Neural cell (in vitro differentiated cells): Measurements from ENCODE around the gene CNOT2. TPM values are rescaled to one million over a fixed set of nuclear protein-coding genes. Genes with fewer than 3 reads are reported as not detected.

Source experiments
- H2AFZ ChIP-seq: fragments of 200-600, 300-800 bp; sonication (generic), shearing (Covaris generic); 2 replicates; pipeline ENCODE4 v1.6.0; 2014; ENCODE audit warnings: low read depth, mild to moderate bottlenecking, antibody characterized with exemption, low read length, moderate library complexity
- H3F3A ChIP-seq: fragments of 200-600 bp; shearing (Covaris generic); 2 replicates; pipeline ENCODE4 v1.6.1; 2016; ENCODE audit warnings: mild to moderate bottlenecking, moderate library complexity, mixed read lengths, antibody characterized with exemption, low read length; ENCODE audit not compliant: insufficient read depth, poor library complexity, severe bottlenecking
- H3K27ac ChIP-seq: fragments of 200-600, 300-800 bp; sonication (generic), shearing (Covaris generic); 2 replicates; pipeline ENCODE4 v1.5.1; 2014; ENCODE audit warnings: mild to moderate bottlenecking, low read length, moderate library complexity
- H3K27me3 ChIP-seq: fragments of 300-800, 200-600 bp; sonication (generic), shearing (Covaris generic); 2 replicates; pipeline ENCODE4 v1.6.0; 2014; ENCODE audit warnings: mild to moderate bottlenecking, low read depth, low read length, moderate library complexity; ENCODE audit not compliant: insufficient read depth
- H3K36me3 ChIP-seq: fragments of 300-800, 200-600 bp; sonication (generic), shearing (Covaris generic); 2 replicates; pipeline ENCODE4 v1.5.1; 2014; ENCODE audit warnings: mild to moderate bottlenecking, antibody characterized with exemption, low read length, moderate library complexity; ENCODE audit not compliant: insufficient read depth
- H3K4me2 ChIP-seq: fragments of 300-800, 200-600 bp; sonication (generic), shearing (Covaris generic); 2 replicates; pipeline ENCODE4 v1.6.0; 2014; ENCODE audit warnings: mild to moderate bottlenecking, low read length
- H3K4me3 ChIP-seq: fragments of 300-800, 200-600 bp; sonication (generic), shearing (Covaris generic); 2 replicates; pipeline ENCODE4 v1.5.1; 2014; ENCODE audit warnings: mild to moderate bottlenecking, low read length, moderate library complexity
- H3K79me2 ChIP-seq: fragments of 200-600 bp; shearing (Covaris generic); replicated peaks from 2 replicates; pipeline ENCODE4 v1.6.0; 2014; ENCODE audit warnings: mild to moderate bottlenecking, low read length, moderate library complexity; ENCODE audit not compliant: insufficient read depth
- H3K9ac ChIP-seq: fragments of 300-800, 200-600 bp; sonication (generic), shearing (Covaris generic); 2 replicates; pipeline ENCODE4 v1.6.1; 2016; ENCODE audit warnings: mild to moderate bottlenecking, low read length, mixed read lengths
- H3K9me2 ChIP-seq: fragments of 200-600 bp; shearing (Covaris generic); 2 replicates; pipeline ENCODE4 v1.6.1; 2016; ENCODE audit warnings: mild to moderate bottlenecking, low read length, mixed read lengths; ENCODE audit not compliant: insufficient read depth
- H3K9me3 ChIP-seq: fragments of 200-600, 300-800 bp; sonication (generic), shearing (Covaris generic); 2 replicates; pipeline ENCODE4 v1.6.1; 2016; ENCODE audit warnings: mild to moderate bottlenecking, mixed run types, low read length, moderate library complexity, mixed read lengths
- H4K20me1 ChIP-seq: fragments of 200-600 bp; shearing (Covaris generic); 2 replicates; pipeline ENCODE4 v1.6.1; 2016; ENCODE audit warnings: mild to moderate bottlenecking, mixed run types; ENCODE audit not compliant: insufficient read depth
- EP300 ChIP-seq: fragments of 450-650 bp; conservative IDR thresholded peaks from 2 replicates; pipeline ENCODE4 v1.6.1; 2014; ENCODE audit warnings: antibody characterized with exemption, mild to moderate bottlenecking, moderate library complexity; ENCODE audit not compliant: poor library complexity, severe bottlenecking
- EZH2 ChIP-seq: fragments of 200-600, 300-800 bp; shearing (Covaris generic), sonication (generic); IDR thresholded peaks from 2 replicates; pipeline ENCODE4 v1.6.1; 2014; ENCODE audit warnings: antibody characterized with exemption, low read length, borderline replicate concordance, mild to moderate bottlenecking; ENCODE audit not compliant: insufficient read depth, poor library complexity, severe bottlenecking
- MXI1 ChIP-seq: fragments of 450-650 bp; conservative IDR thresholded peaks from 2 replicates; pipeline ENCODE4 v1.6.1; 2014; ENCODE audit warnings: antibody characterized with exemption, mild to moderate bottlenecking; ENCODE audit not compliant: poor library complexity, severe bottlenecking
- POLR2AphosphoS5 ChIP-seq: IDR thresholded peaks from 2 replicates; pipeline ENCODE4 v1.6.1; 2012
- RAD21 ChIP-seq: fragments of 450-650 bp; conservative IDR thresholded peaks from 2 replicates; pipeline ENCODE4 v1.6.1; 2014; ENCODE audit warnings: antibody characterized with exemption, mild to moderate bottlenecking, moderate library complexity
- SMC3 ChIP-seq: fragments of 450-650 bp; conservative IDR thresholded peaks from 2 replicates; pipeline ENCODE4 v1.6.1; 2014; ENCODE audit warnings: antibody characterized with exemption, mild to moderate bottlenecking, moderate library complexity; ENCODE audit not compliant: poor library complexity
- TAF1 ChIP-seq: IDR thresholded peaks from 2 replicates; pipeline ENCODE4 v1.6.1; 2012; ENCODE audit warnings: low read depth
- polyA plus RNA-seq: library from polyadenylated mRNA; depleted of rRNA; stranded (reverse); fragments of >200 nt; gene quantifications from 2 replicates; pipeline ENCODE4 v1.2.3, GENCODE V29; 2014
- TF ChIP-seq, protein P1 (sequence below): fragments of 450-650 bp; IDR thresholded peaks from 2 replicates; pipeline ENCODE4 v1.5.1; 2014; ENCODE audit warnings: antibody characterized with exemption, mild to moderate bottlenecking, moderate library complexity; ENCODE audit not compliant: poor library complexity, severe bottlenecking
- TF ChIP-seq, protein P2 (sequence below): IDR thresholded peaks from 2 replicates; pipeline ENCODE4 v1.6.1; 2012; ENCODE audit warnings: borderline replicate concordance

Gene CNOT2
- polyA plus RNA-seq, 1 donor from 2014 or later = 158 TPM

GRCh38 chr12:70307868-70308267 lies 64.6 kb downstream of the CNOT2 start:
- H2AFZ ChIP-seq = no peak overlapping the region
- H3K9ac ChIP-seq = no peak overlapping the region
- H3K79me2 ChIP-seq = no peaks in the 10 kb centered on the region
- H3K27me3 ChIP-seq = no peaks in the 10 kb centered on the region
- TF ChIP-seq POLR2AphosphoS5 = no peak
- TF ChIP-seq EZH2 = no peak
- no peak for TF ChIP-seq EP300
- TF ChIP-seq TAF1 = no peak
- no peak for TF ChIP-seq SMC3
- TF ChIP-seq, protein P1, sequence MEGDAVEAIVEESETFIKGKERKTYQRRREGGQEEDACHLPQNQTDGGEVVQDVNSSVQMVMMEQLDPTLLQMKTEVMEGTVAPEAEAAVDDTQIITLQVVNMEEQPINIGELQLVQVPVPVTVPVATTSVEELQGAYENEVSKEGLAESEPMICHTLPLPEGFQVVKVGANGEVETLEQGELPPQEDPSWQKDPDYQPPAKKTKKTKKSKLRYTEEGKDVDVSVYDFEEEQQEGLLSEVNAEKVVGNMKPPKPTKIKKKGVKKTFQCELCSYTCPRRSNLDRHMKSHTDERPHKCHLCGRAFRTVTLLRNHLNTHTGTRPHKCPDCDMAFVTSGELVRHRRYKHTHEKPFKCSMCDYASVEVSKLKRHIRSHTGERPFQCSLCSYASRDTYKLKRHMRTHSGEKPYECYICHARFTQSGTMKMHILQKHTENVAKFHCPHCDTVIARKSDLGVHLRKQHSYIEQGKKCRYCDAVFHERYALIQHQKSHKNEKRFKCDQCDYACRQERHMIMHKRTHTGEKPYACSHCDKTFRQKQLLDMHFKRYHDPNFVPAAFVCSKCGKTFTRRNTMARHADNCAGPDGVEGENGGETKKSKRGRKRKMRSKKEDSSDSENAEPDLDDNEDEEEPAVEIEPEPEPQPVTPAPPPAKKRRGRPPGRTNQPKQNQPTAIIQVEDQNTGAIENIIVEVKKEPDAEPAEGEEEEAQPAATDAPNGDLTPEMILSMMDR = no peak
- TF ChIP-seq MXI1 = no peak
- TF ChIP-seq RAD21 = no peak
- TF ChIP-seq, protein P2, sequence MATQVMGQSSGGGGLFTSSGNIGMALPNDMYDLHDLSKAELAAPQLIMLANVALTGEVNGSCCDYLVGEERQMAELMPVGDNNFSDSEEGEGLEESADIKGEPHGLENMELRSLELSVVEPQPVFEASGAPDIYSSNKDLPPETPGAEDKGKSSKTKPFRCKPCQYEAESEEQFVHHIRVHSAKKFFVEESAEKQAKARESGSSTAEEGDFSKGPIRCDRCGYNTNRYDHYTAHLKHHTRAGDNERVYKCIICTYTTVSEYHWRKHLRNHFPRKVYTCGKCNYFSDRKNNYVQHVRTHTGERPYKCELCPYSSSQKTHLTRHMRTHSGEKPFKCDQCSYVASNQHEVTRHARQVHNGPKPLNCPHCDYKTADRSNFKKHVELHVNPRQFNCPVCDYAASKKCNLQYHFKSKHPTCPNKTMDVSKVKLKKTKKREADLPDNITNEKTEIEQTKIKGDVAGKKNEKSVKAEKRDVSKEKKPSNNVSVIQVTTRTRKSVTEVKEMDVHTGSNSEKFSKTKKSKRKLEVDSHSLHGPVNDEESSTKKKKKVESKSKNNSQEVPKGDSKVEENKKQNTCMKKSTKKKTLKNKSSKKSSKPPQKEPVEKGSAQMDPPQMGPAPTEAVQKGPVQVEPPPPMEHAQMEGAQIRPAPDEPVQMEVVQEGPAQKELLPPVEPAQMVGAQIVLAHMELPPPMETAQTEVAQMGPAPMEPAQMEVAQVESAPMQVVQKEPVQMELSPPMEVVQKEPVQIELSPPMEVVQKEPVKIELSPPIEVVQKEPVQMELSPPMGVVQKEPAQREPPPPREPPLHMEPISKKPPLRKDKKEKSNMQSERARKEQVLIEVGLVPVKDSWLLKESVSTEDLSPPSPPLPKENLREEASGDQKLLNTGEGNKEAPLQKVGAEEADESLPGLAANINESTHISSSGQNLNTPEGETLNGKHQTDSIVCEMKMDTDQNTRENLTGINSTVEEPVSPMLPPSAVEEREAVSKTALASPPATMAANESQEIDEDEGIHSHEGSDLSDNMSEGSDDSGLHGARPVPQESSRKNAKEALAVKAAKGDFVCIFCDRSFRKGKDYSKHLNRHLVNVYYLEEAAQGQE = no peak
- no peaks in the 10 kb centered on the region for H3K36me3 ChIP-seq
- H3K4me3 ChIP-seq = no peak overlapping the region
- H3K4me2 ChIP-seq = no peak overlapping the region
- H3K9me3 ChIP-seq = no peaks in the 10 kb centered on the region
- H3K9me2 ChIP-seq = no peaks in the 10 kb centered on the region
- no peak overlapping the region for H3K27ac ChIP-seq
- no peaks in the 10 kb centered on the region for H4K20me1 ChIP-seq
- no peaks in the 10 kb centered on the region for H3F3A ChIP-seq

GRCh38 chr12:70309348-70309747 lies 66.1 kb downstream of the CNOT2 start:
- no peak overlapping the region for H3K4me2 ChIP-seq
- no peaks in the 10 kb centered on the region for H4K20me1 ChIP-seq
- H3K9ac ChIP-seq = no peak overlapping the region
- H3K27me3 ChIP-seq = no peaks in the 10 kb centered on the region
- H3K79me2 ChIP-seq = no peaks in the 10 kb centered on the region
- no peaks in the 10 kb centered on the region for H3K9me2 ChIP-seq
- H3K27ac ChIP-seq = no peak overlapping the region
- H3F3A ChIP-seq = no peaks in the 10 kb centered on the region
- no peak overlapping the region for H2AFZ ChIP-seq
- no peak overlapping the region for H3K4me3 ChIP-seq
- TF ChIP-seq, protein P2 = no peak
- TF ChIP-seq MXI1 = no peak
- no peak for TF ChIP-seq SMC3
- no peak for TF ChIP-seq RAD21
- TF ChIP-seq EZH2 = no peak
- no peaks in the 10 kb centered on the region for H3K36me3 ChIP-seq
- H3K9me3 ChIP-seq = no peaks in the 10 kb centered on the region
